AG08396 (cell line): ENCODE data around the gene TNFAIP3.
A peak's percentile ranks its signal among the peaks of the same experiment; 100 is the strongest.
"Not testable (repeated sequence)": the region's sequence is repeated elsewhere in the genome, so short reads cannot be mapped to it uniquely, and the experiment has no call there.

Experiments
- DNase-seq: peaks from one replicate; pipeline ENCODE4 v3.0.0; 2012; ENCODE audit warnings: low spot score, mixed read lengths

The TNFAIP3 gene

DNA sequence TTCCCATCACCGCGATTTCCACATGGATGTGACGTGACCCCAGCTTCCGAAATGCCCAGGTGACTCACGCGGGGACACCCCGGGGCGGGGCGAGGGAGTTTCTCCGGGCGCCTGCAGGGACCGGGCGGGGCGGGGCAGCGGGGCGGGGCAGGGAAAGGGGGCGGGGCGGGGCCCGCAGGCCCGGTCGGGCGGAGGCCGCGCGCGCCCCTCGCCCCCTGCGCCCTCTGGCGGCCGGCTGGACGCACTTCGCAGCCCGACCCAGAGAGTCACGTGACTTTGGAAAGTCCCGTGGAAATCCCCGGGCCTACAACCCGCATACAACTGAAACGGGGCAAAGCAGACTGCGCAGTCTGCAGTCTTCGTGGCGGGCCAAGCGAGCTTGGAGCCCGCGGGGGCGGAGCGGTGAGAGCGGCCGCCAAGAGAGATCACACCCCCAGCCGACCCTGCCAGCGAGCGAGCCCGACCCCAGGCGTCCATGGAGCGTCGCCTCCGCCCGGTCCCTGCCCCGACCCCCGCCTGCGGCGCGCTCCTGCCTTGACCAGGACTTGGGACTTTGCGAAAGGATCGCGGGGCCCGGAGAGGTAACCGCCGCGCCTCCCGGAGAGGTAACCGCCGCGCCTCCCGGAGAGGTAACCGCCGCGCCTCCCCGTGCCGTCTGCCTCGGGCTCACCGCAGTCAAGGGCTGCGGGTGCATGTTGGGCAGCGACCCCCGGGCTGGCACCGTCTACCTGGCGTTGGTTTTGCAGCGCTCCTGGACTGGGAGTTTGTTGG lies at the start of gene TNFAIP3:
TSS of gene TNFAIP3 (plus strand) at position 346 of the 771 bp plus-strand sequence. CDS start 3,969 bp downstream, outside the sequence.
- DNase-seq = peak; percentile 97

DNA sequence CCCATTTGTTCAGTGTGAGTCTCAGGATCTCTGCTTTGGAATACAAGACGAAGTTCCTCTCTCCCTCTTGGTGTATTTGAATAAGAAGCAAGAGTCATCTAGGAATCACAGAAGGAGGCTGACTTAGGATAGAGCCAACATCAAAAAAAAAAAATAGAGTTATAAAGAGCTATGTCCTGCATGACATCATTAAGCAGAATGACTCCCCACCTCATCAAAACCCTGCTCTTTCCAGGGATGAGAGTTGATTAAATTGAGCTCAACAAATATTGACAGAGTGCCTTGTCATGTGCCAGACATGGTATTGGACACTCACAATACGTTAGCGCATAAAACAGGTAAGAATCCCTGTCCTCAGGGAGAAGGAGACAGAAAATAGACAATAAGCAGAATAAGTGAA lies 48.6 kb upstream of the TNFAIP3 start:
- no peak for DNase-seq

DNA sequence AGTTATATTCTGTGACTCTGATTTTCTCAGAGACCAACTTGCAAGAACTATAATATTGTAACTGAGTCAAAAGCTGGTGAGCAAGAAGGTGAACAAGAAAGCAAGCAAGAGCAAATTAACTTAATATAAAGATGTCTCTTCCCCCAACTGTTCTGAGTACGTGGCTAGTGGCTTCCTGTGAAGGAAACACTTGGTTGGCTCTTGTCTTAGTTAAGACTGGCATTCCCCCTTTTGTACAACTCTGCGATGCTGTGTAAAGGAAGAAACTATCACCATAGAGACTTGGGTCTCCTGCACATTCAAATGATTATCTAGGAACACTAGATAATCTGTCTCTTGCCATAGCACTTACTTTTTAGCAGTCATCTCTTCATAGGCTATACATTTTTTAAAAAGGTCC lies 47.3 kb upstream of the TNFAIP3 start:
- DNase-seq = no peak

DNA sequence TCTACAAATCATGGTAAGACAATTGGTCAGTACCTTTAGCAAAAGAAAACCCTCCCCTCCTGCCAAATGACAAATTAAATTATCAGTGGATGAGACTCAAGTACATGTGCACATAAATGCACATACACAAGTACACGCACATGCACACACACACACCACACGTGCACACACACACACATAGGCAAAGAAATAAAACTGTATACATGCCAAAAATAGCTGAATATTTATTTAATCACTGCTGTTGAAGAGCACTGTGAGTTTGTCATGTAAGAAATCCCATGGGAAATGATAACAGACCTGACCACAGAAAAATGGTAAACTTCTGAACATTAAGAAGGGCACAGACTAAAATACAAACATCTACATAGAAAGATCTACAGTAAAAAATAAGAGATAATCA lies 46.6 kb upstream of the TNFAIP3 start:
- no peak for DNase-seq

DNA sequence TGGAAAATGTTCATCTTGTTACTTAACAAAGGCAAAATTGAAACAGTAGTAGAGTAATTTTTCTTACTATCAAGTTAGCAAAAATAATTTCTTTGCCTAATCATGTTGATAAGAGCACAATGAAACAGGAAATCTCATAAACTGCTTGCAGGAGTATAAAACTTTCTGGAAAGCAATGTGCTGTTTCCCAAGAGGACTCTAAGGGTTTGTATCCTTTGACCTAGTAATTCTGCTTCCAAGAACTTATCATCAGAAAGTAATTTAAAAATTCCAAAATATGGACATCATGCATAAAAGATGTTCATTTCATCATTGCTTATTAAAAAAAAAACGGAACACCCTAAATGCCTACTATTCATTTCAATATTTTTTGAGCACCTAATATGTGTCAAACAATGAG lies 46.1 kb upstream of the TNFAIP3 start:
- no peak for DNase-seq

DNA sequence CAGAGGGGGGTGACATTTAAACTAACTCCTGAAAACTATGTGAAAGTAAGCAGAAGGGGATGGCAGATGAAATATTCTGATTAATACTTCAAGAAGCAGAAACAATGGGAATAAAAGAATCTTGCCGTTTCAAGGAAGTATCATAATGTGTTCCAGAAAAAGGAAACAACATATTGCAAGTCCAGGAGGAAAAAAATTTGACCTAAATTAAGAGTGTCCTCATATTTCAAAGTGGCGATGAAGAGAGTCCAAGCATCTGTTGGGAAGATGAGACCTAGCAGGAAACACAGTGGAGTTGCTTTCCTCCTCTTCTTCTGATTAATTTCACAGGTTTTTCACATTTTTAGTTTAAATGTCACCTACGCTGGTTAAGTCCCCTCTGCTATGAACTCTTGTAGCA lies 45.6 kb upstream of the TNFAIP3 start:
- DNase-seq = no peak

DNA sequence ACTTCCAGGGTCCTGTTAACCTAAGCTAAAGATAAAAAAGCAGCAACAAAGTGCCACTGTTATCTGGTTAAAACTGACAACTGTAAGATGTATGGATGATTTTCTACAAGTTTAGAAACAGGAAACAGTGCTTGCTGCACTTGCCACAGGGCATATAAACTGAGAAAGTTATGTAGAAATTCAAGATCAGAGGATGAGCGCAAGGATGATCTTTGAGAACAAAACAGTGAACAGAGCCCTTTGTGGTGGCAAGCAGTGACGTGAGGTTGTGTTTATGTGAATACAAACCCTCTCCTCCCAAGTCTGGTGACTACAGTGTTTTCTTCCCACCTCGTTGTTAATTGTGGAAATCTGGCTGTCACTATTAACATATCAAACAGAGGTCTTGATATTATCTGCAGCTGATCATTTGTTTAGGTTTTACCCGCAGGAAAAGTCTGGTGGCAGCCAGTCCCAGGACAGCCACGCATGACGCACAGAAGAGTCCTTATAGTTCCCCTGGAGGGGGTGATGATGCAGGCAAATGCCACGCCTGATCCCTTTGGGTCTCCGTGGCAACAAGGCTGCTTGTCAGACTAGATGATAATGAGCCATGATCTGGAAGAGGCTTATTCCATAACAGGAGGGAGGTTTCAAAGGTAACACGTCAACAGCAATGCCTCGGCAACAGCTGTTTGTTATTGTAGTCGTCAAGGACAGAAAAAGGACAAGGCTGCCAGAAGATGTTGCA lies 43.1 kb upstream of the TNFAIP3 start:
- DNase-seq = peak; percentile 43

DNA sequence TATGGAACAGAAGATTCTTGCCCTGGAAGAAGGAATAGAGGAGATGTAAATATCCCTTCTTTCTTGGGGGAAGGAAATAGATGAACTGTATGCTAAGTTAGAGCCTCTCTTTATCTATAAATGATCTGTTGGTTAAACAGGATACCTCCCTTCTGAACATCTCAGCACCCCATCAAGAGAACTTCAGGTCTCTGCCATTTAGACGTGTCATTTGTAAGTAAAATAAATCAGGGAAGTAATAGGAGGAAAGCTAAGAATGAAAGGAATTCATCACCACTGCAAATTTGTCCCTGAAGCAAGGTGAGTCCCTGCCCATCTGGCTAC lies 42.5 kb upstream of the TNFAIP3 start:
- no peak for DNase-seq

DNA sequence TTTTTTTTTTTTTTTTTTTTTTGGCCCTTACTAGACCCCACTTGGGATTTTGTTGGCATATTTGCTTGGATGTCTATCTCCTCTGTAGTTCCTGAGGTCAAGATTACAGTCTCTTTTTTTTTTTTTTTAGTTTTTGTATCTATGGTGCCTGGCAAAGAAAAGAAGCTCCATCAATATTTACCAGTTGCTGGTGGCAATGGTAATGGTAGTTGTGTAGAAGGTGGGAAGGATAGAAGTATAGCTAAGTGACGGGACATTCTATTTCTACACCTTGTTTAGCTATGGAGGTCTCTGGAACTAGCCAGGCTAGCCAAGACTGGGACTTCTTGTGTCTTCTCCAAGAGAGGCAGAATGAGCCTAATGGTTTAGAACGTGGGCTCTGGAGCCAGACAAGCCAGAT lies 42.2 kb upstream of the TNFAIP3 start:
- DNase-seq = no peak

DNA sequence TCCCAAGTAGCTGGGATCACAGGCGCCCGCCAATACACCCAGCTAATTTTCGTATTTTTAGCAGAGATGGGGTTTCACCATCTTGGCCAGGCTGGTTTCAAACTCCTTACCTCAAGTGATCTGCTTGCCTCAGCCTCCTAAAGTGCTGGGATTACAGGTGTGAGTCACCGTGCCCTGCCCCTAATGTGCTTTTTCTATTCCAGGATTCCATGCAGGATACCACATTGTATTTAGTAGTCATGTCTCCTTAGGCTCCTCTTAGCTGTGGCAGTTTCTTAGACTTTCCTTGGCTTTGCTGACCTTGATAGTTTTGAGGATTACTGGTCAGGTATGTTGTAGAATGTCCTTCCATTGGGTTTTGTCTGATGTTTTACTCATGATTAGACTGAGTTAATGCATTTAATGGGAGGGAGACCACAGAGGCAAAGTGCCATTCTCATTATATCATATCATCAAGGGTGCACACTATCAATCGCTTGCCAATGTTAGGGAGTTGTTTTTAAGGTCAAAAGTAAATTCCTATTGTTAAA lies 39.6 kb upstream of the TNFAIP3 start:
- no peak for DNase-seq

DNA sequence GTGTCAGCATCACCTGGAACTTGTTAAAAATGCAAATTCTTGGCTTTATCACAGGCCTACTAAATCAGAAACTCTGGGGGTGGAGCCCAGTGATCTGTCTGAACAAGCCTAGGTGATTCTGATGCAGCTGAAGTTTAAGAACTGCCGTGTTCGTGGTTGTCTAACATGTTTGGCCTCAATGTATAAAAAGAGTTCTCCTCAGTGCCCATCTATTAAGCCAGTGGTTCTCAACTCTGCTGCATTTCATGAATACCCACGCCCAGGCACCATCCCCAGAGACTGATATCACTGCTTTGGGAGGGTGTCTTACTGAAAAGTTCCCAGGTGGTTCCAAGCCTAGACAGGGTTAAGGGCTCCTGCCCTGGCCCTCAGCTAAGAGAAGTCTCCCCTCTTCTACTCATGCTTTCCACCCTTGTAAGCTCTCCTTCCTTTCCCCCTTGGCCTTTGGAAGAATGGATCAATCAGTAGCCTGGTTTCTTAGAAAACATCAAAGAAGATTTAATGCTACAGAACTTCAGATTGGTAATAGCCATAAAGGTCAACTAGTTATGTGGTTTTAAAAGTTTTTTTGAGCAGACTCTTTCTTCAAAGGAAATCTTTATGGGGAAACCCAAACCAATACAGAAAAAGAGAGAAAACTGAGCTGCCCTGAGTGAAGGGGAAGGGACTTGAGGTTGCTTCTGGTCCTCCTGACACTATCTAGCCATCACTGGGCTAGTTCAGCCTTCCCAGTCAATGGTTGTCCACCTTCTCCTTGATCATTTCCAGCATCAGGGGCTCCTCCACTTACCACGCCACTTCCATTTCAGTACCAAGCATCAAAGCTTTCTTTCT lies 38.9 kb upstream of the TNFAIP3 start:
- DNase-seq = no peak

DNA sequence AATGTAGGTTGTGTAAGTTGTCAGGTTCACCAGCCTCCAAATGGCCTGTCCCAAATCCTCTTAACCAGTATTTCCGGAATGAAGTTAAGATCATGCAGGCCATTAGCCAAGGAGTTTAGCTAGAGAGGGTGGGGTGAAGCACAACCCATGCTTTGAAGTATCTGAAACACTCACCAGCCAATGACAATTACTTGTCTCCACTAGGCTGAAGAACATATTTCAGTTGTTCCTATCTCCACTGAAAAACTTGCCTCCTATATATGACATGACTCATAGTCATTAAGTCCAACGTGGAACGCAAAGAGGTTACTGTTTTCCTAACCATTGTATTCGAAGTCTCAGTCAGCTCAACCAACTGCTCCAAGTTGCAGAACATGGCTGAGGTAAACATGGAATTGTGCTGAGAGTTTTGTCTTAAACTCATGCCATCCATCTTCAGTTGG lies 37.4 kb upstream of the TNFAIP3 start:
- DNase-seq = no peak

DNA sequence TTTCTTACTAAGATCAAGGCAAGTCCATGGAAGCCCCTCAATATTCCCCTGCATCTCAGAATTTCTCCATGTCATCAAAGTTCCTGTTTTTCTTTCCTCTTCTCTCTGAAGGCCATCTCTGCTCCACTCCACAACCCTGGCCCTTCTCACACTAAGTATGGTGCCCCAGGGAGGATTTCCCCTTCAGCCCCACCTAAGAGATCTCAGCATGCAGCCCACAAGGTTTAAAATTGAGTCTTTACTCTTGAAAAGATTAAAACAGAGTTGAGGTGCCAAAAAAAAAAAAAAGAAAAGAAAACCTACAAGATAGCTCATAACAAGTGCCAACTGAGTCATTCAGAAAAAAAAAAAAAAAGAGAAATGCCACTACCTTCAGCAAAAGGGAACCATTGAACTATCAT lies 36.5 kb upstream of the TNFAIP3 start:
- no peak for DNase-seq

DNA sequence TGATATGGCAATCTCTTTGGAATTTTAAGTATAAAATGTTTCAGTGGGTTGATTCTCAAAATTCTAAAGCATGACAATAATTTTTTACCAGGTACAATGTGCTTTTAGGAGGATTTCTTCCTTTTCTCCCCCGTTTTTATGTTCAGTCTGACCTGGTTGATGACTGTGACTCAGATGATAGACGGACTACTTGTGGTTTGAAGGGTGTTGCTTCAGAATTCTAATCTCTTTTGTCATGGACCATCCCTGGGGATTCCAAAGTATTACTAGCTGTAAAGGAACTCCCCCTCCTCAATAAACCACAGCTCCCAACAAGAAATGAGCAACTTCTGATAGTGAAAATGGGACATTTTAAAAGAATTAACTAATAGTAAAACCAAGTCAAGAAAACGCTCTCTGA lies 34.9 kb upstream of the TNFAIP3 start:
- DNase-seq = peak; percentile 56

DNA sequence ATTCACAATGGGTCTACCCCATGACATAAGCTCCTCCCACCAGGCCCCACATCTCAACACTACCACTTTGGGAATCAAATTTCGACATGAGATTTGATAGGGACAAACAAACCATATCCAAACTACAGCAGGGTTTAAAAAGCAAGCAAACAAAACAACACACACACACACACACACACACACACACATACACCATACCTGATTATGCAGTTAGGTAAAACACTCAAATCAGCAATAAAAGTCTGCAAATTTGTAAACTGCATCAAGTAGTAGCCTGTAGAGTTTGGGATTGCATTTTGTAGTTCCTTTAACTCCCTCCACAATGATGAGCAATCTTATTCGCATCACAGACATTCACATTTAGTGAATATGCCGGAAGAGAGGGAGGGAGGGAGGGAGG lies 32.6 kb upstream of the TNFAIP3 start:
- DNase-seq = no peak

DNA sequence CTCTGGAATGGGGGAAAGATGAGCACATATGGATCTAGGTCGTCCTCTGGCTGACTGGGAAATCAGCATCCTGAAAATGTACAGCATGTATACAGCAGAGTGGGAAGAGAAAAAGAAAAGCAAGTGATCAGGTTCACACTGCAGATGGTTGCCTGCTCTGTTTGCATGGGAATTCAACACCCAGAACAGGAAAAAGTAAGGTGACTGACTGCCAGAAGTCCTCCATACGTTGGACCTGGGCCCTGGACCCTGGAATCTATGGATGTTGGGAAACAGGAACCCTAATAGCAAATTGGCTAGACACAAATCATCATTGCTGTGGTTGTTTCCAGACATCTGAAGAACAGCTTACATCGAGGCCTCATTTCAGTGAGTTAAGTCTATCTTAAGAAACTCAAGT lies 30.3 kb upstream of the TNFAIP3 start:
- no peak for DNase-seq

DNA sequence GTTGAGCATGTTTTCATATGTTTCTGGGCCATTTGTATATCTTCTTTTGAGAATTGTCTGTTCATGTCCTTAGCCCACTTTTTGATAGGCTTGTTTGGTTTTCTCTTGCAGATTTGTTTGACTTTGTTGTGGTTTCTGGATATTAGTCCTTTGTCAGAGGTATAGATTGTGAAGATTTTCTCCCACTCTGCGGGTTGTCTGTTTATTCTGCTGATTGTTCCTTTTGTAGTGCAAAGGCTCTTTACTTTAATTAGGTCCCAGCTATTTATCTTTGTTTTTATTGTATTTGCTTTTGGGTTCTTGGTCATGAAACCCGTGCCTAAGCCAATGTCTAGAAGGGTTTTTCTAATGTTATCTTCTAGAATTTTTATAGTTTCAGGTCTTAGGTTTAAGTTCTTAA lies 29.0 kb upstream of the TNFAIP3 start:
- DNase-seq = not testable (repeated sequence)

DNA sequence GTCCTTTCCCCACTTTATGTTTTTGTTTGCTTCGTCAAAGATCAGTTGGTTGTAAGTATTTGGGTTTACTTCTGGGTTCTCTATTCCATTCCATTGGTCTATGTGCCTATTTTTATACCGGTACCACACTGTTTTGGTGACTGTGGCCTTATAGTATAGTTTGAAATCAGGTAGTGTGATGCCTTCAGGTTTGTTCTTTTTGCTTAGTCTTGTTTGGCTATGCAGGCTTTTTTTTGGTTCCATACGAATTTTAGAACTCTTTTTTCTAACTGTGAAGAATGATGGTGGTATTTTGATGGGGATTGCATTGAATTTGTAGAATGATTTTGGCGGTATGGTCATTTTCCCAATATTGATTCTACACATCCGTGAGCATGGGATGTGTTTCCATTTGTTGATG lies 28.5 kb upstream of the TNFAIP3 start:
- not testable (repeated sequence) for DNase-seq

DNA sequence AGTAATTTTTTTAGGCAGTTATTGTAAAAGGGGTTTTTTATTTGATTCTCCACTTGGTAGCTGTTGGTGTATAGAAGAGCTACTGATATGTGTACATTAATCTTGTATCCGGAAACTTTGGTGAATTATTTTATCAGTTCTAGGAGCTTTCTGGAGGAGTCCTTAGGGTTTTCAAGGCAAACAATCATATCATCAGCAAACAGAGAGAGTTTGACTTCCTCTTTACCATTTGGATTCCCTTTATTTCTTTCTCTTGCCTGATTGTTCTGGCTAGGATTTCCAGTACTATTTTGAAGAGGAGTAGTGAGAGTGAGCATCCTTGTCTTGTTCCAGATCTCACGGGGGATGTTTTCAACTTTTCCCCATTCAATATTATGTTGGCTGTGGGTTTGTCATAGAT lies 28.0 kb upstream of the TNFAIP3 start:
- no peak for DNase-seq

DNA sequence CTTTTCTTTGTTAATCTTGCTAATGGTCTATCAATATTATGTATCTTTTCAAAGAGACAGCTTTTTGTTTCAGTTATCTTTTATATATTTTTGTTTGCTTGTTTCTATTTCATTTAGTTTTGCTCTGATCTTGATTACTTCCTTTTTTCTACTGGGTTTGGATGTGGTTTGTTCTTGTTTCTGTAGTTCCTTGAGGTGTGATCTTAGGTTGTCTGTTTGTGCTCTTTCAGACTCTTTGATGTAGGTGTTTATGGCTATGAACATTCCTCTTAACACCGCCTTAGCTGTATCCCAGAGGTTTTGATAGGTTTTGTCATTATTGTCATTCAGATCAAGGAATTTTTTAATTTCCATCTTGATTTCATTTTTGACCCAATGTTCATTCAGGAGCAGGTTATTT lies 26.8 kb upstream of the TNFAIP3 start:
- DNase-seq = no peak

DNA sequence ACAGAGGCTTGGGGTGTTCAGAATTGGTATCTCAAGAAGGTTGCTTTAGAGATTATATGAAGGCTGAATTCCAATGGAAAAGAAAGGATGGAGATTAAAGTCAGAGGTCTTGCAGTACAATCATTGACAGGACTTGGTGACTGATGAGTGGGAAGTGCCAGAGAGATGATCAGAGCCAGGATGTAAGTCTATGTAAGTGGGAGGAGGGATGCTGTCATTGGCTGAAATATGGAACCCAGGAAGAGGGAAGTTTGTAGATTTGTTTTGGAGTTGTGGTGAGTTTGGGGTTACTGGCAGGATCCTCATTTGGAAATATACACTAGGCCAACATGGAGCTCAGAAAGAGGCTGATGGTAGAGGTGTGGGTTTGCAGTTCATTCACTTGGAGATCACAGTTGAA lies 23.8 kb upstream of the TNFAIP3 start:
- DNase-seq = no peak

DNA sequence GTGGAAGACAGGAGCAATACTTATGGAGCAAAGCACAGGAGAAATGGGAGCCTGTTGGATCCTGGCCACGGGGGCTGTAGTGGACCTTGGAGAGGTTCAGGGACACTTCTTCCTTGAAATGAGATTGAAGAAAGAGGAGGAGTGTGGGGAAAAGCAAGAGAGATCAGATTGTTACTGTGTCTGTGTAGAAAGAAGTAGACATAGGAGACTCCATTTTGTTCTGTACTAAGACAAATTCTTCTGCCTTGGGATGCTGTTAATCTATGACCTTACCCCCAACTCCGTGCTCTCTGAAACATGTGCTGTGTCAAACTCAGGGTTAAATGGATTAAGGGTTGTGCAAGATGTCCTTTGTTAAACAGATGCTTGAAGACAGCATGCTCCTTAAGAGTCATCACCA lies 22.7 kb upstream of the TNFAIP3 start:
- not testable (repeated sequence) for DNase-seq

DNA sequence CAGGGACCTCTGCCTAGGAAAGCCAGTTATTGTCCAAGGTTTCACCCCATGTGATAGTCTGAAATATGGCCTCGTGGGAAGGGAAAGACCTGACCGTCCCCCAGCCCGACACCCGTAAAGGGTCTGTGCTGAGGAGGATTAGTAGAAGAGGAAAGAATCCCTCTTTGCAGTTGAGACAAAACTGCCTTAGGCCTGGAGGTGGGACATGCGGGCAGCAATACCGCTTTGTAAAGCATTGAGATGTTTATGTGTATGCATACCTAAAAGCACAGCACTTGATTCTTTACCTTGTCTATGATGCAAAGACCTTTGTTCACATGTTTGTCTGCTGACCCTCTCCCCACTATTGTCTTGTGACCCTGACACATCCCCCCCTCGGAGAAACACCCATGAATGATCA lies 22.3 kb upstream of the TNFAIP3 start:
- DNase-seq = not testable (repeated sequence)
